Left lobe of liver (tissue), 2 donors: Measurements from ENCODE around the gene GPR78. TPM values are rescaled to one million over a fixed set of nuclear protein-coding genes. Genes with fewer than 3 reads are reported as not detected.

Experiments used
- ATAC-seq: fragments of 200-7000 bp; cut with Tn5 transposase; one replicate; pipeline ENCODE4 v1.9.1; 2020; ENCODE audit warnings: mild to moderate bottlenecking, moderate library complexity
- DNase-seq: peaks from one replicate; pipeline ENCODE4 v3.0.0-alpha.2; 2020; ENCODE audit warnings: low spot score
- total RNA-seq: library from RNA; stranded (reverse); gene quantifications from one replicate; pipeline ENCODE4 v1.2.1, GENCODE V29; 2021
- donor health status: DM: no; HTN: no; CAD: no; lungs with moderate emphysema.
- donor health status: DM: no; HTN: yes; CAD: no.

GPR78 gene
- total RNA-seq, 1 donor from 2014 or later: not detected

DNA sequence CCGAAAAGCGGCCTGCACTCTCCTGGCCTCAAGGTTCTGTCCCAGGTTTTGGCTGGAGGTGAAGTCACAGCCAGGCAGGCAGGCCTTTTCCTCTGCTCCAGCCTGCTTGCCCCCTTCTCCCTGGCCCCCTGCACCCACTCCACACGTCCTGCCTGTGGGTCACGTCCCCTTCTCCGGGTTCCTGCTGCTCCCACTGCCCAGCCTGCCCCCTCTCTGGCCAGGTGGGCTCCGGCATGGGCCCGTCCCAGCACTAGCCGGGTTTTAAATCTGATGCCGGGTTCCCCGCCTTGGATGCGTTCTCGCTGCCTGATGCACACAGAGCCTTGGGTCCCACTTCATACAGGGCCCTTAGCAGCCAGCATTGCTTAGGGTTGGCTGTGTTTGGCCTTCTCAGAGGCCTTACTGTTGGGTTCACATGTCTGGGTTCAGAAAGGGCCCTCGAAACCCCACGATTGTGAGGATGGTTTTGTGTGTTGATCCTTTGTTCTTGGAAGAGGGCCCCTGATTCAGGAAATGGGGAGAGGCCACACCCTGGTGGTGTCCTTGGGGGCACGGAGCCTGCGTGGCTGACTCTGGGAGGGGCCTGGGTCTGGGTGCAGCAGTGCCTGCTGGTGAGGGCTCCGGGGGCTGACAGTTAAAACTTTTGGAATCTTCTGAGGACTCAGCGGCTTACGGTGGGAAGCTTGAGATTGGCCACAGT, 18.3 kb downstream of the GPR78 start:
- DNase-seq: no peak
- ATAC-seq: no peak

DNA sequence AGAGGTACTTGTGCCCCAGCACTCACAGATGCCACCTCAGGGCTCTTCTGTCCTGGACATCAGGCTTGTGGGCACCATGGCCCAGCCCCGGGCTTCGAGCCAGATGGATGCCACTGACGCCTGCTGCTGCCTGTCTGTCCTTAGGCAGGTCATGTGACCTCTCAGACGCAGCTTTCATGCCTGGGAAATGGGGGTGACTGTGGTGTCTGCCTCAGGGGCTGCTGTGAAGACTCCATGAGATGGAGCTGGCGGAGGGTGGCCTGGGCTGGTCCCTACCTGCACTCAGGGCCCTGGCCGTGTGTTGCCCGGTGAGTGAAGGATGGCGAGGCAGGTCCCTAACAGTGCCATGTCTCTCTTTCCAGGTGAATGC, 18.9 kb downstream of the GPR78 start:
- DNase-seq: no peak
- no peak for ATAC-seq

GRCh38 chr4:8599657-8600056, 19.5 kb downstream of the GPR78 start:
- no peak for ATAC-seq
- DNase-seq: no peak

DNA sequence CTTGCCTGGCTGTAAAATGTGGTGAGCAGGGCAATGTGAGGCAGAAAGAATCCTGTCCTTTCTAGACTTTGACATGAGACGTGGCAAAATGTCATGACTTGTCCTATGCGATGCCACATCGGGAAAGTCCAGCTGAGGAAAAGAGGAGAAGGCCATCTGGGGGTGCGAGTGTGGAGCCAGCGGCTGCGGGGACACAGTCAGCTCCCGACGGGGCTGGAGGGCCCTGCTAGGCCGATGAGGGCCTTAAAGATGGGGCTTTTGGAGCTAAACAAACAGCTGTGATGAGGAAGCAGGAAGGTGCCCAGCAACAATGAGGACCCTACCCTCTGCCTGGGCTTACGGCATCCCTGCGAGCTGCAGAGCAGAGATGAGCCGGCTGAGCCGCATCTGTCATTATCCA, 20.1 kb downstream of the GPR78 start:
- ATAC-seq (no peak), DNase-seq (no peak)

GRCh38 chr4:8600686-8601085, 20.5 kb downstream of the GPR78 start:
- no peak for DNase-seq
- no peak for ATAC-seq

DNA sequence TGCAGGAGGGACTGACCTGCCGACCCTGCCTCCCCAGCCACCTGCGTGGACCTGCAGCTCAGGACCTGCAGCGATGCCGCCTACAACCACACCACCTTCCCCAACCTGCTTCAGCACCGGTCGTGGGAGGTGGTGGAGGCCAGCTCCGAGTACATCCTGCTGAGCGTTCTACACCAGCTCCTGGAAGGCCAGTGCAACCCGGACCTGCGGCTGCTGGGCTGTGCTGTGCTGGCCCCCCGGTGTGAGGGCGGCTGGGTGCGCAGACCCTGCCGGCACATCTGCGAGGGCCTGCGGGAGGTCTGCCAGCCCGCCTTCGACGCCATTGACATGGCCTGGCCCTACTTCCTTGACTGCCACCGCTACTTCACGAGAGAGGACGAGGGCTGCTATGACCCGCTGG, 20.9 kb downstream of the GPR78 start:
- ATAC-seq (peak; percentile 11), DNase-seq (no peak)

GRCh38 chr4:8601556-8601955, 21.4 kb downstream of the GPR78 start:
- DNase-seq: no peak
- ATAC-seq: no peak

GRCh38 chr4:8602686-8603430, 22.7 kb downstream of the GPR78 start:
- ATAC-seq (no peak), DNase-seq (no peak)

GRCh38 chr4:8603931-8604330, 23.7 kb downstream of the GPR78 start:
- DNase-seq (no peak), ATAC-seq (no peak)

DNA sequence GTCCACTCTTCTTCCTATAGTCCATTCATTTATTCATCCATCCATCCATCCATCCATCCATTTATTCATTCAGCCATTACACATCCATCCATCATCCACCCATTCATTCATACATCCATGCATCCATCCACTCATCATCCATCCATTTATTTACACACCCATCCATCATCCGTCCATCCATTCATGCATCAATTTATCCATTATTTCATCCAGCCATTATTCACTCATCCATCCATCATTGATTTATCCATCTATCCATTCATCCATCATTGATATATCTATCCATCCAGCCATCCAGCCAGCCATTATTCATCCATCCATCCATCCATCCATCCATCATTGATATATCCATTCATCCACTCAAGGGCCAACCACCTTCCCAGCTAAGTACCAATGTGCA, 25.1 kb downstream of the GPR78 start:
- DNase-seq (no peak), ATAC-seq (no peak)

- no peak for ATAC-seq
- DNase-seq: no peak
Observed at GRCh38 chr4:8606476-8606875, 26.3 kb downstream of the GPR78 start.

DNA sequence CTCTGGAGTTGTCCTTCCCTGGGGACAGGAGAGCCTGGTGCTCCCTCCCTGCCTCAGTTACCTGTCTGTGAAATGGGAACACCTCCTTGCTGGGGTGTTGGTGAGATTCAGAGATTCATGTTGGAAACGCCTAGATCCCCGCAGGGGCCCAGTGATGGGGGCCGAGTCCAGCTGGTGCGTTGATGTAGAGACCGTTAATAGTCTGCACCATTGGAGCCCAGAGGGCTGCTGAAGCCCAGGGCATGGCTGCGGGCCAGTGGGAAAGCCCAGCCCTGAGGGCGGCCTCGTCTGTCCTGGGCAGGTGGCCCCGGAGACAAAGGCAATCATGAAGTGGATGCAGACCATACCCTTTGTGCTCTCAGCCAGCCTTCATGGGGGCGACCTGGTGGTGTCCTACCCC, 26.8 kb downstream of the GPR78 start:
- ATAC-seq: no peak
- DNase-seq: no peak

DNA sequence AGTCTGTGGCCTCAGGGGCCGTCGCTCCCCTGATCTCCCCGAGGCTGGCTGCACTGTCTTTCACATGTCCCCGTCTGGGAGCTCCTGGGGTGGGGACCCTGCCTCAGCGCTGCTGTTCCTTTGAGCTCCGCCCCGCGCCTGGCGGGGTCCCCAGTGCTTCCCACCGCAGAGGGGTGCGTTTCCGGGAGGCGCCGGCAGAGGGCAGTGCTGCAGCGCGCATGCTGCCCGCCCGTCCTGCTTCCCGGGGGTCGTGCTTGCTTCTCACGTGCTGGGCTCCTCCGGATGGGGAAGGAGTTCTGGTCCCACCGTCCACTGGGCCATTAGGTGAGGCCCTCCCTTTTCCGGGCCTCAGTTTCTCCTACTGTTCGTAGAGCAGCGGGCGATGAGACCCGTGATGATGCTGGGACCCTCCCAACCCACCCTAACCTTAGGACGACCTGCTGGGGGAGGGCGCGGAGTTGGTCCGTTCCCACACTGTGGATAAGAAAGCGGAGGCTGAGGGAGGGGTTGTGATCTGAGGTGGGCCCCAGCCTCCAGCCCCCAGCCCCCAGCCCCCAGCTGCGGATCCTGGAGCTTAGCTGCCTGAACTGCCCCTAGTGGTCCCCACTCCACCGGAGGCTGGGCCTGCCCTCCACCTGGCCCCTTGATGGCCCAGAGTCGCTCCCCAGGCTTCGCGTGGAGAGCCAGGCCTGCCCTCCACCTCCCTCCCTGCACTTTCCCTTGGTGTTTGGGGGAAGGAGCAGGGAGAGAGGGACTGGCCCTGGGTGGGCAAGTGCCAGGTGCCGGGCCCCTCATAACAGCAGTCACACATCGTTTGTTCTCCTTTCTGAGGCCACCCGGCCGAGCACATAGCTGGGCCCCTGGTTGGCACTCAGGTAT, 27.6 kb downstream of the GPR78 start:
- no peak for DNase-seq

GRCh38 chr4:8608714-8609391, 28.7 kb downstream of the GPR78 start:
- ATAC-seq: no peak
- DNase-seq: no peak

More for the DNA sequence above, 27.6 kb downstream of the GPR78 start:
- peak; percentile 72 for ATAC-seq

DNA sequence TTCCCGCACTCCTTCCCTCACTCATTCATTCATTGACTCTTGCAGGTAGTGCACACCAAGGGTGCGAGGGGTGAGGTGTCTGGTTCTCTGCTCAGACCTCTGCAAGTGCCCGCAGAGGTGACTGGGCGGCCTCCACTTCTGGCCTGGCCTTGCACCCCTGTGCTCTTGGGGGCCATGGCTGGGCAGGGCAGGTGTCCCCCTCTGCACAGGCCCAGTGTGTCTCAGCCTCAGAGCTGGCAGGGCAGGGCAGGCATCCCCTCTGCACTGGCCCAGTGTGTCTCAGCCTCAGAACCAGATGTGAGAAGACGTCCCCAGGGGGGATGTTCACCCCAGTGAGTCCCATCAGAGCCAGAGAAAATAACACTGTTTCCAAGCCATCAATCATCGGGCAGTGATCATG, 29.2 kb downstream of the GPR78 start:
- no peak for ATAC-seq

DNA sequence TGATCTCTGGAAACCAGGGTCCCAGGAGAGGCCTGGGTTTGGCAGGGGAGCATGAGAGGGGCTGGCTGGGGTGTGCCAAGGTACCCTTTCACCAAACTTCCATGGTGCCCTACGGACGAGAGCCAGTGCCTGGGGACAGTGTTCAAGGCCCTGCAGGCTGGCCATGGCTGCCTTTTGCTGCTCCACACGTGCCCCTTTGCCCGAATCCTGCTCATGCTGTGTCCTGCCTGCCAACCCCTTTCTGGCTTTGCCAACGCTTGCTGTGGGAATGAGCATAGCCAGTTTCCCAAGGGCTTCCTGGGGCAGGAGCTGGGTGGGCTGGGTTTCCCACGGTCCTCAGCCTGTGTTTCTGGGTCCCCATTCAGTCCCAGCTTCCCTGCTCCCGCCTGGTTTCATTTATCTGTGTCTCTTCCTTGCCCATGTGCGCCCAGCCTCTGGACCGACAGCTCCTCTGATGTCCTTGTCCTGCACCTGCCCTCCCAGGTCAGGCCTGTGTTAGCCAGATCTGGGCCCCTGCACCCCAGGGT, 29.7 kb downstream of the GPR78 start:
- ATAC-seq: no peak
- no peak for DNase-seq

More for the DNA sequence above, 29.2 kb downstream of the GPR78 start:
- DNase-seq: no peak

DNA sequence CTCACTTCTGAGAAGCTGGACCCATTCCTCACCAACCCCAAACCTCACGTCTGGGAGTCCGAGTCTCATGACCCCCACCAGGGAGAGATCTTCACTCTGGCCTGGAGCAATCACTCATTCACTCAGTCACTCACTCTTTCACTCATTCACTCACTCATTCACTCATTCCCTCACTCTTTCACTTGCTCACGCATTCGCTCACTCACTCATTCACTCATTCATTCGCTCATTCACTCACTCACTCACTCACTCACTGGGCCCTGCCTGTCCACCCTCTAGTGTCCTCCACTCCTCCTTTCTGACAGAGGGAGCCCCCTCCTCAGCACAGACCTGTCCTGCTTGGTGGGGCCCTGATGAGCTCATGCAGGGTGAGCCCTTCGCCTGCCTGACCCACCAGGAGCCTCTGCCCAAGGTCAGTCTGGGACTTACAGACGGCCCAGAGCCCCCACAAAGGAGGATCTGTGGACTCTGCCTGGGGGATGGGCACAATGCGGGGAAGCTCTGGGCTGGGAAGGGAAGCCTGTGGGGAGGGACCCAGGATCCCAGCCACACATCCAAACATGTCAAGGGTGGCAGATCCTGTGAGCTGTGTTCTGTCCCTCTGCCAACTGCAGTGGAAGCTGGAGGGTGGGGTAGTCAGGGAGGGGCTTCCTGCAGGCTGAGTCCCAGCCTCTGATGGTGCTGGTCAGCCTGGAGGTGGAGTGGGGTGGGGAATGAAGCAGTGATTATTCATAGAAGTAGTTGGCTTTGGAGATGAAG, 30.8 kb downstream of the GPR78 start:
- ATAC-seq: no peak

DNA sequence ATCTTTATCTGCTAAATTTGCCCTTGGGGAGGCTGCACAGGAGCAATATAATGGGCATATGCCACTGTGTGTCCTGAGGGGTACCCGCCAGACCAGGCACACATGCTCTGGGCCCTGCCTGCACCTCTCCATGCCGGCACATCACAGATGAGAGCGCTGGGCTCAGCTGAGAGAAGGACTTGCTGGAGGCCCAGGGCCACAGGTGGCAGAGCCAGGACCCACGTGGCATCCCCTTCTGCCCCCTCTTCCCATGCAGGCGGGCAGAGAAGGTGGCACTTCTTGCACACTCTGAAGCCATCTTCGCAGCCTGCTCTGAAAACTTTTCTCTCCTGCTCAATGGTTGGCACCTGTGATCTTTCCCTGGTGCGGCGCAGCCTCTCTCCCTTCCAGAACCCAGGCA, 32.5 kb downstream of the GPR78 start:
- DNase-seq (no peak), ATAC-seq (no peak)

More for the DNA sequence above, 30.8 kb downstream of the GPR78 start:
- DNase-seq: no peak

DNA sequence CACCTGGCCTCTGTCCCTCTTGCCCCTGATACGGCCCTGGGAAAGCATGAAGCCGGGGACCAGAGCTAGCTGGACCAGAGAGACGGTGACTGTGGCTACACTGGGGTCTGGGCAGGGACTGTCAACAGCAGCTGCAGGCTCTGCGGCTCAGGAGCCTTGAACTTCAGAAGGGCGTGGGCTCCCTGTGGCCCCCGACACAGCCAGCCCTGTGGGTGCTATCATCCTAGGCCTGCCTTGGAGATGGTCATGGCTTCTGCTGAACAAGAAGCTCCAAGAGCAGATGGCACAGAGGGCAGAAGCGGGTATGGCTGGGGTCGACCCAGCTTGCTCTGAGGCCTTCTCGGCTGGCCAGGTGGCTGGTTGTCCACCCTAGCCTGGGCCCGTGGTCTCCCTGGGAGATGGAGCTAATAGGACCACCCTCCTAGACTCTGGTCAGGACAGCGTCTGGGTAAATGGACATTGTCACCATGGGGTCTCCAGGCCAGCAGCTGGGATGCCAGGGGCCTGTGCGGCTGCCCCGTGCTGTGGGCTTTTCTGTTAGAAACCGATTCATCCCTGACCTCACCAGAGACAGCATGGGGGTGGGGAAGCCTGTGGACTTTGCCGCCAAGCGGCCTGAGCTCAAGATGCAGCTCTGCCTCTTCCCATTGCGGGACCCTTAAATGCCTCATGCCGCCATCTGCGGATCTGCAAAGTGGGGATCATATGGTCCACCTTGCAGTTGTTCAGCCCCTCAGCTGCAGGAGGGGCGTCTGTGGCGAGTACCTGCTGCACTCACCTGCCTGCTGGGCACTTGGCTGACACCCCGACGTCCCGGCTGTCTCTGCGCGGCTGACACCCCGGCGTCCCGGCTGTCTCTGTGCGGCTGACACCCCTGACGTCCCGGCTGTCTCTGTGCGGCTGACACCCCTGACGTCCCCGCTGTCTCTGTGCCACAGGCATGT, 33.5 kb downstream of the GPR78 start:
- DNase-seq (no peak), ATAC-seq (no peak)
